Lower leg skin (tissue), 3 donors: ENCODE results near the gene AP1B1.

Experiments used
- CTCF ChIP-seq, 3 donors: fragments of 450-650 bp; IDR thresholded peaks; one replicate each; pipeline ENCODE4 v1.5.1; 2016; ENCODE audit warnings: antibody characterized with exemption in 3 of 3, mild to moderate bottlenecking in 3 of 3, moderate library complexity in 2 of 3
- POLR2A ChIP-seq, 2 donors: fragments of 450-650 bp; IDR thresholded peaks; one replicate each; pipeline ENCODE4 v1.6.1; 2016 to 2017; ENCODE audit warnings: antibody characterized with exemption in 2 of 2, mild to moderate bottlenecking in 1 of 2, moderate library complexity in 1 of 2

GRCh38 chr22:29330753-29331152 is 57.6 kb downstream of the AP1B1 start:
- TF ChIP-seq CTCF (IDR thresholded peaks at IDR 0.05), result no peak
- TF ChIP-seq POLR2A (IDR thresholded peaks at IDR 0.05), result no peak
